ENCODE measurements around the gene LNPEP. TPM values are rescaled to one million over a fixed set of nuclear protein-coding genes. Genes with fewer than 3 reads are reported as not detected.

The LNPEP gene
- total RNA-seq, 1 experiment from 2014 or later = 6.4 TPM

- Mint-ChIP-seq H3K27me3 (ENCODE audit: low read depth) (no peaks in the 10 kb centered on the region), H3K36me3 (peaks cover 4% of the 10 kb centered on the region; the same call in 1 of the 2 replicates), H3K4me1 (no peaks in the 10 kb centered on the region), H3K27ac (no peak overlapping the region), H3K4me3 (no peak overlapping the region), H3K9me3 (peaks cover 5% of the 10 kb centered on the region)
- TF ChIP-seq ERG (CRISPR knock-in tag; IDR thresholded peaks at IDR 0.05) = no peak
- TF ChIP-seq TP53 (CRISPR knock-in tag; IDR thresholded peaks at IDR 0.05) = no peak
- TF ChIP-seq MYBL2 (CRISPR knock-in tag; IDR thresholded peaks at IDR 0.05) = no peak
- TF ChIP-seq, protein P1, sequence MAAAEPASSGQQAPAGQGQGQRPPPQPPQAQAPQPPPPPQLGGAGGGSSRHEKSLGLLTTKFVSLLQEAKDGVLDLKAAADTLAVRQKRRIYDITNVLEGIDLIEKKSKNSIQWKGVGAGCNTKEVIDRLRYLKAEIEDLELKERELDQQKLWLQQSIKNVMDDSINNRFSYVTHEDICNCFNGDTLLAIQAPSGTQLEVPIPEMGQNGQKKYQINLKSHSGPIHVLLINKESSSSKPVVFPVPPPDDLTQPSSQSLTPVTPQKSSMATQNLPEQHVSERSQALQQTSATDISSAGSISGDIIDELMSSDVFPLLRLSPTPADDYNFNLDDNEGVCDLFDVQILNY (CRISPR knock-in tag; IDR thresholded peaks at IDR 0.05) = no peak
- no peak for TF ChIP-seq ETV6 (CRISPR knock-in tag; IDR thresholded peaks at IDR 0.05)
- TF ChIP-seq KAT7 (CRISPR knock-in tag; IDR thresholded peaks at IDR 0.05; ENCODE audit: borderline replicate concordance) = no peak
- TF ChIP-seq, protein P2, sequence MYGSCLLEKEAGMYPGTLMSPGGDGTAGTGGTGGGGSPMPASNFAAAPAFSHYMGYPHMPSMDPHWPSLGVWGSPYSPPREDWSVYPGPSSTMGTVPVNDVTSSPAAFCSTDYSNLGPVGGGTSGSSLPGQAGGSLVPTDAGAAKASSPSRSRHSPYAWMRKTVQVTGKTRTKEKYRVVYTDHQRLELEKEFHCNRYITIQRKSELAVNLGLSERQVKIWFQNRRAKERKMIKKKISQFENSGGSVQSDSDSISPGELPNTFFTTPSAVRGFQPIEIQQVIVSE (CRISPR knock-in tag; IDR thresholded peaks at IDR 0.05; ENCODE audit: borderline replicate concordance) = no peak
- no peak for TF ChIP-seq FOXP1 (CRISPR knock-in tag; IDR thresholded peaks at IDR 0.05; ENCODE audit: borderline replicate concordance)
- TF ChIP-seq PRRX2 (CRISPR knock-in tag; IDR thresholded peaks at IDR 0.05) = no peak
- TF ChIP-seq ZMAT4 (CRISPR knock-in tag; IDR thresholded peaks at IDR 0.05) = no peak
- TF ChIP-seq ARID4B (CRISPR knock-in tag; IDR thresholded peaks at IDR 0.05; ENCODE audit: borderline replicate concordance) = no peak
- TF ChIP-seq FOXK1 (CRISPR knock-in tag; IDR thresholded peaks at IDR 0.05) = no peak
- TF ChIP-seq, protein P3, sequence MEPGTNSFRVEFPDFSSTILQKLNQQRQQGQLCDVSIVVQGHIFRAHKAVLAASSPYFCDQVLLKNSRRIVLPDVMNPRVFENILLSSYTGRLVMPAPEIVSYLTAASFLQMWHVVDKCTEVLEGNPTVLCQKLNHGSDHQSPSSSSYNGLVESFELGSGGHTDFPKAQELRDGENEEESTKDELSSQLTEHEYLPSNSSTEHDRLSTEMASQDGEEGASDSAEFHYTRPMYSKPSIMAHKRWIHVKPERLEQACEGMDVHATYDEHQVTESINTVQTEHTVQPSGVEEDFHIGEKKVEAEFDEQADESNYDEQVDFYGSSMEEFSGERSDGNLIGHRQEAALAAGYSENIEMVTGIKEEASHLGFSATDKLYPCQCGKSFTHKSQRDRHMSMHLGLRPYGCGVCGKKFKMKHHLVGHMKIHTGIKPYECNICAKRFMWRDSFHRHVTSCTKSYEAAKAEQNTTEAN (CRISPR knock-in tag; IDR thresholded peaks at IDR 0.05) = no peak
- TF ChIP-seq NR1H2 (CRISPR knock-in tag; IDR thresholded peaks at IDR 0.05) = no peak
- no peak for TF ChIP-seq ZNF219 (CRISPR knock-in tag; IDR thresholded peaks at IDR 0.05; ENCODE audit: borderline replicate concordance)
- no peak for TF ChIP-seq HMGA2 (CRISPR knock-in tag; IDR thresholded peaks at IDR 0.05)
- no peak for TF ChIP-seq GABPB1 (CRISPR knock-in tag; IDR thresholded peaks at IDR 0.05)
- TF ChIP-seq, protein P4, sequence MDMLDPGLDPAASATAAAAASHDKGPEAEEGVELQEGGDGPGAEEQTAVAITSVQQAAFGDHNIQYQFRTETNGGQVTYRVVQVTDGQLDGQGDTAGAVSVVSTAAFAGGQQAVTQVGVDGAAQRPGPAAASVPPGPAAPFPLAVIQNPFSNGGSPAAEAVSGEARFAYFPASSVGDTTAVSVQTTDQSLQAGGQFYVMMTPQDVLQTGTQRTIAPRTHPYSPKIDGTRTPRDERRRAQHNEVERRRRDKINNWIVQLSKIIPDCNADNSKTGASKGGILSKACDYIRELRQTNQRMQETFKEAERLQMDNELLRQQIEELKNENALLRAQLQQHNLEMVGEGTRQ (CRISPR knock-in tag; IDR thresholded peaks at IDR 0.05) = no peak
- POLR2A ChIA-PET = no interaction called here
- DNase-seq (ENCODE audit: low spot score) = no peak
- ATAC-seq = no peak
- CTCF ChIA-PET = interaction anchor here (0.8 to 1.5 kb wide), 2 partner anchors 11 to 234 kb away, joined by 3 read pairs; no protein-coding TSS in a partner anchor
Observed at GRCh38 chr5:96986450-96986849, 50.6 kb downstream of the LNPEP start.

Measured in WTC11 (cell line).